SJCRH30 (cell line): ENCODE measurements around the gene PCBP3. TPM values are rescaled to one million over a fixed set of nuclear protein-coding genes. Genes with fewer than 3 reads are reported as not detected.

Experiments used
- DNase-seq, 2 experiments: peaks; one replicate each; pipeline ENCODE4 v3.0.0-alpha.2; 2015 to 2020
- H3K27ac ChIP-seq: fragments of 250-450 bp; sonication (Bioruptor Pico); 2 replicates; pipeline ENCODE4 v1.5.1; 2020; ENCODE audit warnings: mild to moderate bottlenecking, moderate library complexity
- H3K27me3 ChIP-seq: fragments of 250-450 bp; sonication (Bioruptor Pico); 2 replicates; pipeline ENCODE4 v1.5.1; 2020; ENCODE audit warnings: mild to moderate bottlenecking, moderate library complexity
- H3K36me3 ChIP-seq: fragments of 250-450 bp; sonication (Bioruptor Pico); 2 replicates; pipeline ENCODE4 v1.5.1; 2020; ENCODE audit warnings: mild to moderate bottlenecking, moderate library complexity
- H3K4me1 ChIP-seq: fragments of 250-450 bp; sonication (Bioruptor Pico); 2 replicates; pipeline ENCODE4 v1.5.1; 2020; ENCODE audit warnings: mild to moderate bottlenecking, moderate library complexity
- H3K4me3 ChIP-seq: fragments of 250-450 bp; sonication (Bioruptor Pico); 2 replicates; pipeline ENCODE4 v1.5.1; 2020; ENCODE audit warnings: mild to moderate bottlenecking, moderate library complexity
- H3K9me3 ChIP-seq: fragments of 250-450 bp; sonication (Bioruptor Pico); replicated peaks from 2 replicates; pipeline ENCODE4 v1.5.1; 2020; ENCODE audit warnings: mild to moderate bottlenecking, moderate library complexity
- total RNA-seq: library from RNA; depleted of rRNA; stranded (reverse); fragments of >200 nt; shearing (Covaris generic); gene quantifications from 2 replicates; pipeline ENCODE4 v1.2.3, GENCODE V29; 2014

PCBP3 gene
- total RNA-seq, 1 experiment from 2014 or later = not detected

DNA sequence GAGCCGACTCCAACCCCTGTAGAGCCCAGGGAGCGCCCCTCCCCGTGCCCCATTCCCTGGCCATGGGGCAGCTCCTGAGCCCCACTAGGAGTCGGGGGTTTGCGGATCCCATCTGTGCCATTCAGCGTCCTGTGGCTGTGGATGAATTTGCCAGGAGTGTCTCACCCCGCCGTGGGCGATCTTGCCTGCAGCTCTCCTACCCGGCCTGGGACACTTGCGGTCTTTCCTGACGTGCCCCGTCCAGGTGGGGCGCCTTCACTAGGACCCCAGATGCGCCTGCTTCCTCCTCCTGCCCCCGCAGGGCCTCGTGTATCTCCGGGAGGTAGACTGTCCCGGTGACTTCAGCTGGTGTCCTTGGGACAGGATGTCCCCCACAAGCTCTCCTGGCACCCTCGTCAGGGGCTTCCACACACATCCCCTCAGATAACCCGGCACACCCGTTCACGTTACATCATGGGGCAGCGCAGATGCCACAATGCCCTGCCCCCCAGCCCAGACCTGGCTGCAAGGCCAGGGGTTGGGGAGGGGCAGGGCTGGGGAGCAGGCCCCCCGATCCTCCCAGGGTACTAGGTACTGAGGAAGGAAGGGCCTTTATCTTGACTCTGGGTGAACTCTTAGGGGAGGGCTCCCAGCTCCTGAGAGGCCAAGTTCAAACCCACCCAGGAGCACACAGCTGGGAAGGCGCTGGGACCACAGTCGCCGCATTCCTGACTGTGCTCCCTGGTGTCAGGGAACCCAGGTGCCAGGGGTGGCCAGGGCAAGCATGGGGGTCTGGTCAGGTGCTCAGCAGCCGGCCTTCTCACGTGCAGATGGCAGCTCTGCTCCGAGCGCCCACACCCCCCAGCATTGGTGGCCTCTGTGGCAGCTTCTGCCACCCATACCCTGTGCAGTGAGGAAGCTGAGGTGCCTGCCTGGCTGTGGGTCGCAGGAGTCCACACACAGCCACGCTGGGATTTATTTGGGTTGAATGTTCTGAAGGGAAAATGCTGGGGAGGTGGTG lies 284.6 kb downstream of the PCBP3 start:
- H3K27me3 ChIP-seq = no peaks in the 10 kb centered on the region
- H3K9me3 ChIP-seq = no peaks in the 10 kb centered on the region
- no peak overlapping the region for H3K4me3 ChIP-seq
- no peak overlapping the region for H3K27ac ChIP-seq
- no peak for DNase-seq
- no peaks in the 10 kb centered on the region for H3K36me3 ChIP-seq
- no peaks in the 10 kb centered on the region for H3K4me1 ChIP-seq

DNA sequence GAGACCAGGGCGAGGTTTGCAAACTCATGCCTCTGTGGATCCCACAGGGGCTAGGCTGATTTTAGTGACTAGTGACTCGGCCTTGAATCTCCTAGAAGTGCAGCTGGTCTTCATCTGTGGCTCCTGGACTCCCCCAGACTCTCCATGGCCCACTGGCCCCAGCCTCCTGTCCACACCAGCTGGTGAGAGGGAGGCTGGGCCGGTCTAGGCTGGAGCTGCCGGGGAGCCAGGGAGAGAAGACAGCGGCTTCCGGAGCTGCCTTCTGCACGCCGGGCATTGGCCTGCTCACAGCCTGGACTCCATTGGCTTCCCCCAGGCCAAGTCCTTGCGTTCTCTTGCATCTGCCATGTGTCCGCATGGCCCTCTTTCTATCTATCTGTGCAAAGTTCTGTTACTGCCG lies 285.9 kb downstream of the PCBP3 start:
- H3K27me3 ChIP-seq = no peaks in the 10 kb centered on the region
- H3K4me1 ChIP-seq = no peaks in the 10 kb centered on the region
- no peak for DNase-seq
- H3K4me3 ChIP-seq = no peak overlapping the region
- no peak overlapping the region for H3K27ac ChIP-seq
- no peaks in the 10 kb centered on the region for H3K36me3 ChIP-seq
- no peaks in the 10 kb centered on the region for H3K9me3 ChIP-seq

DNA sequence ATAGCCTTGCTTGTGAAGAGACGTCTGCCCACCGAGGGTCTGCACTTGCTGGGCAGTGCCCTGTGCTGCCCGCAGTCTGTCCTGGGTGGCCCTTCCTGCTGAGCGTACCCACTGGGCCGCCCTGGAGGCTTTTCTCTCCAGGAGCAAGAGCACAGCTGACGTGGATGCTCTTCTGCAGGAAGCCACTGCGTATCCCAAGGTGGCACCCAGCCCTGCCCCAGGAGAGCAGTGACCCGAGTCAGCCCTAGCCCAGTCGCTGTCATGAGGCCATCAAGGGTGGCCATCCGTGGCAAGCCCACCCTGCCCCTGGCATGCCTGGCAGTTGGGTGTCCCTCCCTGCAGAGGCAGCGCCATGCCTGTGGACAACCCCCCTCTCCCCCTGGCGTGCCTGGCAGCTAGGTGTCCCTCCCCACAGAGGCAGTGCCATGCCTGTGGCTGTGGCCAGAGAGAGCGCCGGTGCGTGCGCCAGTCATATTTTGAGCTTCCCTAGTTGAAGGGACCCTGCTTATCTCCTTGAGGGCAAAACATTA lies 286.8 kb downstream of the PCBP3 start:
- no peak for DNase-seq
- Histone ChIP-seq H3K36me3 (no peaks in the 10 kb centered on the region), H3K9me3 (no peaks in the 10 kb centered on the region), H3K27me3 (no peaks in the 10 kb centered on the region), H3K4me1 (no peaks in the 10 kb centered on the region), H3K4me3 (no peak overlapping the region), H3K27ac (no peak overlapping the region)

DNA sequence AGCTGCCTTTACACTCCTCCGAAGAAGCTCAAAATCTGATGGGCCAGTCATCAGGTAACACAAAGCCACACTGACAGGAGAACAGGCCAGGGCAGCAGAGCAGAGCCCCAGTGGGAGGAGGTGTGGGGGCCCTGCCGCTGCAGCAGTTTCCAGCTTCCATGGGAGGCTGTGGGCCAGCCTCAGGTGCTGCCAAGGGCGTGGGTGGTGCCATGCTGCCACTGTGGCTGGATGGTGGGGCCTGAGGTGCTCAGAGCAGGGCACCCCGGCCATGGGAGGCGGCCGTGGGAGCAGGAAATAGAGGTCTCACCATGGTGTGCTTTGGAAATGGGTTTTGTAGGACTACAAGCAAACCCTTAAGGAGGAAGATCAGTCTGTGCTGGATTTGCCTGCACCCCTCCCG lies 287.3 kb downstream of the PCBP3 start:
- Histone ChIP-seq H3K36me3 (no peaks in the 10 kb centered on the region), H3K4me1 (no peaks in the 10 kb centered on the region), H3K27me3 (no peaks in the 10 kb centered on the region), H3K27ac (no peak overlapping the region), H3K9me3 (no peaks in the 10 kb centered on the region), H3K4me3 (no peak overlapping the region)
- DNase-seq = no peak

DNA sequence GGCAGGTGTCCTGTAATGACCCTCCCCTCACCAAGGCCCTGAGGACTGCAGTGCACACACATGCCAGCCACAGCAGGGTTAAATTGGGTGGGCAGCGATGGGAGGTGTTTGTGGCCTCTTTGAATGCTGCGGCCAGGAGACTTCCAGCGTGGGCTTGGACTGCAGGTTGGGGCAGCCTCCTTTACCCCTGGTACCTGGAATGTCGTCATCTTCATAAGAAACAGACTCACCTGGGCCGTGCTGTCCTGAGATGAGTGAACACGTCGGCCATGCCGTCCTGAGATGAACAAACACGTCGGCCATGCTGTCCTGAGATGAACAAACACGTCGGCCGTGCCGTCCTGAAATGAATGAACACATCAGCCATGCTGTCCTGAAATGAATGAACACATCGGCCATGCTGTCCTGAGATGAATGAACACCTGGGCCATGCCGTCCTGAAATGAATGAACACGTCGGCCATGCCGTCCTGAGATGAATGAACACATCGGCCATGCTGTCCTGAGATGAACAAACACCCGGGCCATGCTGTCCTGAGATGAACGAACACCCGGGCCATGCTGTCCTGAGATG lies 288.0 kb downstream of the PCBP3 start:
- Histone ChIP-seq H3K4me3 (no peak overlapping the region), H3K27ac (no peak overlapping the region), H3K4me1 (no peaks in the 10 kb centered on the region), H3K36me3 (no peaks in the 10 kb centered on the region), H3K27me3 (no peaks in the 10 kb centered on the region), H3K9me3 (no peaks in the 10 kb centered on the region)
- DNase-seq = no peak

DNA sequence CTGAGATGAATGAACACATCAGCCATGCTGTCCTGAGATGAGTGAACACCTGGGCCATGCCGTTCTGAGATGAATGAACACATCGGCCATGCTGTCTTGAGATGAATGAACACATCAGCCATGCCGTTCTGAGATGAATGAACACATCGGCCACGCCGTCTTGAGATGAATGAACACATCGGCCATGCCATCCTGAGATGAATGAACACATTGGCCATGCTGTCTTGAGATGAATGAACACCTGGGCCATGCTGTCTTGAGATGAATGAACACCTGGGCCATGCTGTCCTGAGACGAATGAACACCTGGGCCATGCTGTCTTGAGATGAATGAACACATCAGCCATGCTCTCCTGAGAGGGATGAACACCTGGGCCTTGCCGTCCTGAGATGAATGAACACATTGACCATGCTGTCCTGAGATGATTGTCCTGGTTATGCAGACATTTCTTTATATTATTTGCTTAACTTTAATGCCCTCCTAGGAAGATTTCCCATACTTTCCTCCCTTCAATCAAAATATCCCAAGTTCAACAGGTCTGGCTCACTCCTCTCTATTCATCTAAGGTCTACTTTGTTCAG lies 289.5 kb downstream of the PCBP3 start:
- no peak overlapping the region for H3K4me3 ChIP-seq
- no peak overlapping the region for H3K27ac ChIP-seq
- no peaks in the 10 kb centered on the region for H3K27me3 ChIP-seq
- no peaks in the 10 kb centered on the region for H3K9me3 ChIP-seq
- DNase-seq = no peak
- no peaks in the 10 kb centered on the region for H3K4me1 ChIP-seq
- no peaks in the 10 kb centered on the region for H3K36me3 ChIP-seq

DNA sequence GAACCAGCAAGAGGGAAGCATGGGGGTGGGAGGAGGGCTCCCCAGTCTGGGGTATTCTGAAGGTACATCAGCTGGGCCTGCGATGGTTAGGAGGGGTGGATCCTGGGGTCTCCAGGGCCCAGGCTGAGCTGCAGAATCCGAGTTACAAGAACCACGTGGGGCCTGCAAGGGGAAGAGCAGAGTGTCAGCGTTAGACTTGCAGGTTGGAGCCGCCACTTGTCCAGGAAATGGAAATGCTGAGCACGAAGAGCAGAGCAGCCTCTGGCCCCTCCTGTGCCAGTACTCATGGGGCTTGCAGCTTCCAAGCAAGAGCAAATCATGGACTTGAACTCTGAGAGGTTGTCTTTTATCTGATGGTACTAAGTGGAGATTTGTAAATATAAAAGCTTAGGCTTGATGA lies 290.6 kb downstream of the PCBP3 start:
- no peaks in the 10 kb centered on the region; the same call in 1 of the 2 replicates for H3K4me1 ChIP-seq
- no peak overlapping the region for H3K4me3 ChIP-seq
- H3K36me3 ChIP-seq = no peaks in the 10 kb centered on the region
- no peak for DNase-seq
- H3K9me3 ChIP-seq = no peaks in the 10 kb centered on the region
- H3K27me3 ChIP-seq = no peaks in the 10 kb centered on the region
- no peak overlapping the region for H3K27ac ChIP-seq

DNA sequence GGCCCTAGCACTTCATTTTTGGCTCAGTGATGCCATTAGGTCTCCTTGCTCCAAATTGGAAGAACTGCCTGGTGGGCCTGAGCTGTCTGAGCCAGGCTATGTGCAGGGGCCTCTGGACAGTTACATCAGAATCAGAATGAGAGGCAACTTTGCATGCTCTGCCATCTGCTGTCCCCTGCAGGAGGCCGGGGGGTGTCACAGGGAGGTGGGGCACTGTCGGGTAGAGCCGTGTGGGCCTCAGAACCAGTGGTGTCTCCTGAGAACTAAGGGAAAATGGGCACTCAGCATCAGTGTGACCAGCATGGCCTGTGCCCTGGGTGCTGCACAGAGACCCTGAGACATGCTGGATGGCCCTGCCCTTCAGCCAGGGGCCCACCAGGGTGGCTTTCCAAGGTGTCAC lies 291.0 kb downstream of the PCBP3 start:
- H3K4me1 ChIP-seq = no peaks in the 10 kb centered on the region; the same call in 1 of the 2 replicates
- no peak for DNase-seq
- H3K36me3 ChIP-seq = no peaks in the 10 kb centered on the region
- no peaks in the 10 kb centered on the region for H3K9me3 ChIP-seq
- no peak overlapping the region for H3K4me3 ChIP-seq
- no peaks in the 10 kb centered on the region for H3K27me3 ChIP-seq
- no peak overlapping the region for H3K27ac ChIP-seq

DNA sequence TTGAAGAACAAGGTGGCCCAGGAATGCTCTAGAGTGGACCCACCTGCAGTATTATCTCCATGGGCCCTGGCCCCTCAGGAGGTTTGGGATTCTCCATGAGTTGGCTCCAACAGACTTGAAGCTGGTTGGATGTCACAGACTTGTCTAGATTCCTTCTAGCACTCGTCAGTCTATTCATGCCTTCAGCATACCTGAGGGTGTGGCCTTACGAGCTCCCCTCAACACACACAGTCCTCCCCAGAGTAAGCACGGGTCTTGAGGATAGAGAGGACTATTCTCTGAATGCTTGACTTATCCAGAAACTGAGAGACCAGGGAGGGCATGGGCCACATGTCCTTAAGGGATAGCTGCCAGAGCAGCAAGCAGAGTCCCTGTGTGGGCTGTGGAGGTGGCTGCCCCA lies 292.1 kb downstream of the PCBP3 start:
- Histone ChIP-seq H3K9me3 (no peaks in the 10 kb centered on the region), H3K27me3 (no peaks in the 10 kb centered on the region), H3K27ac (no peak overlapping the region), H3K4me1 (no peaks in the 10 kb centered on the region; the same call in 1 of the 2 replicates), H3K4me3 (no peak overlapping the region), H3K36me3 (no peaks in the 10 kb centered on the region)
- no peak for DNase-seq

DNA sequence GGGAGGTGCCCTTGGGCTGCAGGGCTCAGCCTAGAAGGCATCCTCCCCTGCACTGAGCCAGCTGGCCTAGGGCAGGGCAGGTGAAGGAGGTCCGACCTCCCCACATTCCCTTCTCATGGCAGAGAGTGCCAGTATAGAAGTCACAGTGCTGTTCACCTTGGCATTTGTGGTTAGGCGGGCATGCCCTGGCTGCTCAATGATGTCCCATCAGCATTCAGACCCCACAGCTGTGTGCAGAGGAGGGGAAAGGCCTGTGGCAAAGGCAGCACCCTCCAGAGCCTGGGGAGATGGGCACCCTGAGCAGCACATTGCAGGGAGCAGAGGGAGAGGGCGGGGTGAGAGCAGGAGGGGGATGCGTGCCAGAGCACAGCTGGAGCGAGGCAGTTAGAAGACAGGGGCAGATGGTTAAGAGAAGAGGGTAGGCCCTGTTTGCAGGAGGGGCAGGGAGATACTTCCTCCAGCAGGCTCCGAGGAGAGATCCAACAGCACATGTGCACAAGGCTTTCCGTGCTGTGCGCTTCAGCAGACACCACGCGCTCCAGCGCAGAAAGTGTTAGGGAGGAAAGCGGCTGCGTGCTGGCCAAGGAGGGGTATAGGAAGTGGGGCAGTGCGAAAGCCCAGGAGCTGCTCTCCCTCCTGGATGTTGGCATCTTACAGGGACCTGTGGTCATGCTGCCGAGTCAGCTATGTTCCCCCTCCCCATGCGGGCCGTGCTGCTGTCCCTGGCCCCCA lies 294.4 kb downstream of the PCBP3 start:
- Histone ChIP-seq H3K36me3 (no peaks in the 10 kb centered on the region), H3K4me1 (no peaks in the 10 kb centered on the region; the same call in 1 of the 2 replicates), H3K27ac (no peak overlapping the region), H3K4me3 (no peak overlapping the region), H3K9me3 (no peaks in the 10 kb centered on the region), H3K27me3 (no peaks in the 10 kb centered on the region)
- DNase-seq = peak in 1 of 2 experiments; percentile 36

DNA sequence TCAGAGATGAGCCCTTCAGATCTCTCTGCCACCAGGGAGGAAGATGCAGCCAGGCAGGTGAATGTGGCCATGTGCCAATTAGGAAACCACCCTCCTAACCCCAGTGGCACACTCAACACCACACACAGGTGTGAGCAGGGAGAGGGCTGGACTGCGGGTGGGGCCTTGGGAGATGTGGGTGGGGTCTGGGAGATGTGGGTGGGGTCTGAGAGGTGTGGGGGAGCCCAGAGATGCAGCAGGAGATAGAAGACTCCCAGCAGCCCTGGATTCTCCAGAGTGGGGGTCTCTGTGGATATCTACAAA lies 294.9 kb downstream of the PCBP3 start:
- Histone ChIP-seq H3K36me3 (no peaks in the 10 kb centered on the region), H3K27me3 (no peaks in the 10 kb centered on the region), H3K9me3 (no peaks in the 10 kb centered on the region), H3K27ac (no peak overlapping the region), H3K4me3 (no peak overlapping the region), H3K4me1 (no peaks in the 10 kb centered on the region; the same call in 1 of the 2 replicates)
- no peak for DNase-seq

DNA sequence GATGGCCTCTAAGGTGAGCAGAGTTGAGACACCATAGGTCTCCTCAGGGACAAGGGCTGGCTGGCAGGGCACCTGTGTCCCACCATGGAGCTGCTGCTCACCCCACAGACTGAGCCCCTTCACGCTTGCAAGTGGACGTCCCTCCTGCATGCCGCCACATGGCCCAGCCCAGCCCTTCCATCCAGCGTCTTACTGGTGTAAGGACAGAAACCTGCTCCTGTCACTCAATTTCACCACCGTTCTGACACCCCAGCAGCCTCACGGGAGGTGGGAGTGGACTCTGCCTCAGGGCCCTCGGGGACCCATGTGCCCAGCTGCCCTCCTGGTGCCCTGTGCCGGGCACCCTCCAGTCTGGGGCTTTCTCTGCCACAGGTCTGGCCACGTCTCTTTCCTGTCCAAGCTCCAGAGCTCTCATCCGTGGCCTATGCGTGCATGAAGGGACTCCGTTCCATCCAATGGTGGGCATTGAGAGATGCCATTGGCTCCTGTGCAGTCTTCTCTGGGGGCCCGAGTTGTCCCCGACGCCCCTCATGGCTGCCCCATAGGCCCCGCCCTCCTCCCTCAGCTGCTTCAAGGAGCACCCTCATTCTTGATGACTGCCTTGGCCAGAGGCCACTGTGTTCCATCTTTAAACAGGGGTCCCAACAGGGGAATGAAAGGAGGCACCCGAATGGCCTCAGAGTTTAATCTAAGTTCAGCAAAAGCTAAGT lies 295.4 kb downstream of the PCBP3 start:
- no peak overlapping the region for H3K27ac ChIP-seq
- DNase-seq = peak; percentile 56 to 66
- no peaks in the 10 kb centered on the region for H3K27me3 ChIP-seq
- no peak overlapping the region for H3K4me3 ChIP-seq
- no peaks in the 10 kb centered on the region for H3K36me3 ChIP-seq
- H3K9me3 ChIP-seq = no peaks in the 10 kb centered on the region
- no peaks in the 10 kb centered on the region; the same call in 1 of the 2 replicates for H3K4me1 ChIP-seq

DNA sequence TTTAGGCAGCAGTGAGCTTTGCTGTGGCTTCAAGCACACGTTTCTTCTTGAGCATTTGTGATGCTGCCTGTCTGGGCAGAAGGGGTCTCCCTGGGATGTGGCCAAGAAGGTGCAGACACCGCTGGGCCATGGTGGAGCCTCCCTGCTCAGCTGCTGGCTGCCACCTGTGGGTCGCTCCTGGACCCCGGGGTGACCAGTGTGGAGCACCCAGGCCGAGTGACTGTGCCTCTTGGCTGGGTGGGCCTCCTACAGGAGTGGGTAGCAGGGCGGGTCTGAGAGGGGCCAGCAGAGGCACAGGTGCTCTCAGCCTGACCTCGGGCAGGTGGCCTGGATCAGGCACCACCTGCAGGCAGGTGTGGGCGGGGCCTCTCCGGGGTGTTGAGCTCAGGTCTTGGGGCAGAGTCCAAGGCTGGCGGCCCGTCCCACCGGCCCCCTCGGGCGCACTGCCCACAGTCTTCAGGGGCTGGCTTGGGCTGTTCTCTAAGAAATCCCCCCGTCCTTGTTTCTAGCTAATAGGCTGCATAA lies 296.1 kb downstream of the PCBP3 start:
- Histone ChIP-seq H3K27me3 (no peaks in the 10 kb centered on the region), H3K36me3 (no peaks in the 10 kb centered on the region), H3K4me1 (no peaks in the 10 kb centered on the region; the same call in 1 of the 2 replicates), H3K27ac (no peak overlapping the region), H3K9me3 (no peaks in the 10 kb centered on the region), H3K4me3 (no peak overlapping the region)
- DNase-seq = no peak

DNA sequence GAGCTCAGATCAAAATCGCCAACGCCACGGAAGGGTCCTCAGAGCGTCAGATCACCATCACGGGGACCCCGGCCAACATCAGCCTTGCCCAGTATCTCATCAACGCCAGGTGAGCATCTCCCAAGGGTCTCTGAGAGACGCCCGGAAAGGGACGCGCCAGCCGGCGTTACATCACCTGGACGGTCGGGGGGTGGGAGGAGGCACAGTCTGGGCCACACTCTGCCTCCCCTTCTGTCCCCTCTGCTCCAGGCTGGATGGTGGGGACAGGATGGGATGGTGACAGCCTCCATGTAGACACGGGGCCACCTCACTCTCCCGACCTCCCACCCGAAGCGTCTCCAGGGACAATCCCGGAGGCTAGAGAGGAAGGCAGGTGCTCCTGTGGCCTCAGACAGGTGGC lies 296.6 kb downstream of the PCBP3 start:
- H3K4me3 ChIP-seq = no peak overlapping the region
- no peaks in the 10 kb centered on the region for H3K9me3 ChIP-seq
- H3K4me1 ChIP-seq = no peaks in the 10 kb centered on the region; the same call in 1 of the 2 replicates
- no peaks in the 10 kb centered on the region for H3K27me3 ChIP-seq
- H3K27ac ChIP-seq = no peak overlapping the region
- H3K36me3 ChIP-seq = no peaks in the 10 kb centered on the region
- DNase-seq = no peak
